Esophagus muscularis mucosa (tissue), 4 donors: Measurements from ENCODE around the gene AJM1. TPM values are rescaled to one million over a fixed set of nuclear protein-coding genes. Genes with fewer than 3 reads are reported as not detected.
"Not testable (repeated sequence)": the region's sequence is repeated elsewhere in the genome, so short reads cannot be mapped to it uniquely, and the experiment has no call there.

Experiments used
- DNase-seq: peaks from one replicate; pipeline ENCODE4 v3.0.0-alpha.2; 2017; ENCODE audit errors: extremely low spot score
- H3K27ac ChIP-seq, 4 donors: fragments of 200-600 bp; sonication (generic); replicated peaks in 1 of 4; 1 replicate in 3 of 4; 2 replicates in 1 of 4; pipeline ENCODE4 v1.5.1; 2016 to 2019; ENCODE audit warnings: mild to moderate bottlenecking in 1 of 4
- H3K27me3 ChIP-seq, 4 donors: fragments of 200-600 bp; sonication (generic); one replicate each; pipeline versions ENCODE4 v1.5.1 to v1.6.0; 2016 to 2019
- H3K36me3 ChIP-seq, 4 donors: fragments of 200-600 bp; sonication (generic); one replicate each; pipeline ENCODE4 v1.5.1; 2016 to 2019
- H3K4me1 ChIP-seq, 4 donors: fragments of 200-600 bp; sonication (generic); one replicate each; pipeline ENCODE4 v1.5.1; 2016 to 2019
- H3K4me3 ChIP-seq, 4 donors: fragments of 200-600 bp; sonication (generic); 1 replicate in 2 of 4; 2 replicates in 2 of 4; pipeline ENCODE4 v1.5.1; 2016 to 2019; ENCODE audit warnings: mild to moderate bottlenecking in 4 of 4, moderate library complexity in 1 of 4
- H3K9me3 ChIP-seq, 4 donors: fragments of 200-600 bp; sonication (generic); 1 replicate in 3 of 4; 2 replicates in 1 of 4; pipeline ENCODE4 v1.5.1; 2016 to 2019
- EP300 ChIP-seq: sonication (generic); formaldehyde crosslinking; IDR thresholded peaks from one replicate; pipeline ENCODE4 v1.6.1; 2017; ENCODE audit warnings: antibody characterized with exemption
- POLR2A ChIP-seq: fragments of 450-650 bp; IDR thresholded peaks from one replicate; pipeline ENCODE4 v1.6.1; 2017; ENCODE audit warnings: antibody characterized with exemption, moderate library complexity, mild to moderate bottlenecking, low read depth
- POLR2AphosphoS5 ChIP-seq, 2 donors: sonication (generic); formaldehyde crosslinking; IDR thresholded peaks; one replicate each; pipeline ENCODE4 v1.6.1; 2017; ENCODE audit warnings: antibody characterized with exemption in 2 of 2
- WGBS: methylation state at CpG from one replicate; pipeline ENCODE4 v1.1.5; 2018; 5-methylcytosine and 5-hydroxymethylcytosine counted together
- intact Hi-C: fragments of 100-400 bp; cut with DNase I; formaldehyde crosslinking; loops from one replicate; pipeline ENCODE4 v1.15.1; 2023
- total RNA-seq, 4 donors: library from RNA; depleted of rRNA; stranded (reverse); fragments of >200 nt; gene quantifications; one replicate each; pipeline versions ENCODE4 v1.1.0 to v1.2.1, GENCODE V29; 2016
- TF ChIP-seq, protein P1 (sequence below), 3 experiments: fragments of 200-600 bp in 2 of 3; fragments of 450-650 bp in 1 of 3; sonication (generic) in 2 of 3; IDR thresholded peaks; one replicate each; pipeline ENCODE4 v1.5.1; 2017 to 2019; ENCODE audit warnings: antibody characterized with exemption in 3 of 3, mild to moderate bottlenecking in 2 of 3, moderate library complexity in 1 of 3

Gene AJM1
- total RNA-seq, 4 donors from 2014 or later, result 3.3 to 14.0 (median 11.4) TPM

DNA sequence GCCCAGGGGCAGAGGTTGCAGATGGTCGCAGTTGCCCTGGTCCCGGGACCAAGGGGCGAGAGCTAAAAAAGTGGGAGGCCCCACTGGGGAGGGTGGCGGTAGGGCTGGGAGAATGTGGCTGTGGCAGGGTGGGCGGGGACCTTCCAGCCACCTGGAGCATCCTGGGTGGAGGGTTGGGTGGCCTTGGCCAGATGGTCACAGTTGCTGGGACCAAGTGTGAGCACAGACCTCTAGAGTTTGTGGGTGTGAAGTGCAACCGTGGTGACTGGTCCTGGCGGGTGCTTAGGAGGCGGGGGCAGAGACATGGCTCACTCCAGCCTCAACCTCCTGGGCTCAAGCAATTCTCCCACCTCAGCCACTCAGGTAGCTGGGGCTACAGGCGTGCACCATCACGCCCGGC lies 38.4 kb downstream of the AJM1 start:
- H3K9me3 ChIP-seq, result no peaks in the 10 kb centered on the region
- H3K36me3 ChIP-seq, result no peaks in the 10 kb centered on the region
- intact Hi-C loops, result no loop called here
- peaks cover 0 to 4% (median 0%) of the 10 kb centered on the region in 4 donors for H3K27me3 ChIP-seq
- H3K4me3 ChIP-seq, result no peak overlapping the region
- WGBS, result 78% methylated on average over 11 of the region's 11 CpGs
- TF ChIP-seq, protein P1, sequence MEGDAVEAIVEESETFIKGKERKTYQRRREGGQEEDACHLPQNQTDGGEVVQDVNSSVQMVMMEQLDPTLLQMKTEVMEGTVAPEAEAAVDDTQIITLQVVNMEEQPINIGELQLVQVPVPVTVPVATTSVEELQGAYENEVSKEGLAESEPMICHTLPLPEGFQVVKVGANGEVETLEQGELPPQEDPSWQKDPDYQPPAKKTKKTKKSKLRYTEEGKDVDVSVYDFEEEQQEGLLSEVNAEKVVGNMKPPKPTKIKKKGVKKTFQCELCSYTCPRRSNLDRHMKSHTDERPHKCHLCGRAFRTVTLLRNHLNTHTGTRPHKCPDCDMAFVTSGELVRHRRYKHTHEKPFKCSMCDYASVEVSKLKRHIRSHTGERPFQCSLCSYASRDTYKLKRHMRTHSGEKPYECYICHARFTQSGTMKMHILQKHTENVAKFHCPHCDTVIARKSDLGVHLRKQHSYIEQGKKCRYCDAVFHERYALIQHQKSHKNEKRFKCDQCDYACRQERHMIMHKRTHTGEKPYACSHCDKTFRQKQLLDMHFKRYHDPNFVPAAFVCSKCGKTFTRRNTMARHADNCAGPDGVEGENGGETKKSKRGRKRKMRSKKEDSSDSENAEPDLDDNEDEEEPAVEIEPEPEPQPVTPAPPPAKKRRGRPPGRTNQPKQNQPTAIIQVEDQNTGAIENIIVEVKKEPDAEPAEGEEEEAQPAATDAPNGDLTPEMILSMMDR (IDR thresholded peaks at IDR 0.05), result no peak
- H3K4me1 ChIP-seq, result peaks cover 16 to 26% (median 23%) of the 10 kb centered on the region in 4 donors
- no peak for DNase-seq
- H3K27ac ChIP-seq, result no peak overlapping the region

DNA sequence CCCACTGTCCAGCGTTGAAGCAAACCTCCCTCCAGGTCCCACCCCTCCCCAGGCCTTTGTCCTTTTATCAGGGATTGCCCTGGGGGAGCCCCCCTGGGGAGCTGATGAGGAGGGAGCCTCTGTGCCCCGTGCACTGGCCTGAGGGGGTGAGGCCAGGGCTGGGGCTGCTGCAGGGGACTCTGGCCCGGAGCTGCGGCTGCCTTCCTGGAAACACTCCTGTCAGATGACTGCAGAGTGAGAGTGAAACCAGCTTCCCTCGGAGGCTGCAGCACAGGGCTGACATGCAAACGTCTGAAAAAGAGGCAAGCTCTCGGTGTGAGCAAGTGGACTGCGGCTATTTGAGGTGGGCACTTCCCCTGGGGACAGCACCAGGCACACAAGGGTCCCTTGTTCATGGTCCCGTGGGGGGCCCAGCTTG lies 39.4 kb downstream of the AJM1 start:
- no peak for DNase-seq
- Histone ChIP-seq H3K4me1 (peaks cover 19 to 31% (median 27%) of the 10 kb centered on the region in 4 donors), H3K27ac (peak overlapping the region in 1 of 4 donors; percentile 22), H3K36me3 (no peaks in the 10 kb centered on the region), H3K9me3 (no peaks in the 10 kb centered on the region), H3K27me3 (peaks cover 0 to 4% (median 0%) of the 10 kb centered on the region in 4 donors), H3K4me3 (peak overlapping the region in 3 of 4 donors; percentile 23 to 27 (median 24))
- TF ChIP-seq EP300 (no peak), POLR2A (no peak), POLR2AphosphoS5 (IDR thresholded peaks at IDR 0.05) (no peak)
- TF ChIP-seq, protein P1 (IDR thresholded peaks at IDR 0.05), result no peak
- intact Hi-C loops, result no loop called here
- 43% methylated on average over 1 of the region's 9 CpGs for WGBS

DNA sequence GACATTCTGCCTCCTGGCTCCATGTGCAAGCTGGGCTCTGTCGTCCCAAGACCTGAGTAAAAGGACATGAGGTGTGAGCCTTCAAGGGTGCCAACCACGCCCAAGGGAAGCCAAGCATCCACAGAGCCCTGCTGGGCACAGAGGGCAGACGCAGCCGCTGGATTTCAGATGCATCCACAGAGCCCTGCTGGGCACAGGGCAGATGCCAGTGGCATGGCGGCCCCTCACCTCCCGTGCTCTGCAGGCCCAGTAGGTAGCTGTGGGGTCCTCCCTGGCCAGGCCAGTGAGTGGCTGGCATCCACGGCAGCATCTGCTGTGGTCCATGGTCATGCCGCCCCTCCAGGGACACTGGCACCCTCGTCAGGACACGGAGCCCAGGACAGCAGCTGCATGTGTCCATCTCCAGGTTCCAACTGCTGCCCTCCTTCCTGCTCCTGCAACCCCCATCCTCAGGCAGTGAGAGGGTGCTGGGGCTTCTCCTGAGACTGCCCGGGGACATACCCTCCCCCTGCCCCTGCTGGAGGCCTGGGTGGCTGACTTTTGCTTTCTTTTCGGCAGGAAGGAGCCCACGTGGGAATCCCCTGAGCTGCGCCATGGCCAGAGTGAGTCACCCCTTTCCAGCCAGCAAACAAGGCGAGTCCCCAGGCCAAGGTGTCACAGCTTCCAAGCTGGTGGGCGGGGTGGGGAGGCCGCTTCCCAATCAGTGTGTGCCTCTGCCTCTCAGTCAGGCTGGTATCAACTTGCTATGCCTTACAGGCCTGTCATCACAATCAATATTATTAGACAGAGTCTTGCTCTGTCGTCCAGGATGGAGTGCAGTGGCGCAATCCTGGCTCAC lies 40.0 kb downstream of the AJM1 start:
- Histone ChIP-seq H3K36me3 (no peaks in the 10 kb centered on the region), H3K9me3 (no peaks in the 10 kb centered on the region), H3K27ac (peak overlapping the region in 3 of 4 donors; percentile 30 to 35 (median 34)), H3K4me1 (peaks cover 24 to 37% (median 33%) of the 10 kb centered on the region in 4 donors), H3K4me3 (peak overlapping the region in 3 of 4 donors; percentile 23 to 27 (median 24)), H3K27me3 (peaks cover 0 to 4% (median 0%) of the 10 kb centered on the region in 4 donors)
- intact Hi-C loops, result no loop called here
- no peak for DNase-seq
- 62% methylated on average over 3 of the region's 19 CpGs for WGBS
- no peak for TF ChIP-seq EP300
- TF ChIP-seq, protein P1 (IDR thresholded peaks at IDR 0.05), result no peak
- no peak for TF ChIP-seq POLR2AphosphoS5 (IDR thresholded peaks at IDR 0.05)
- TF ChIP-seq POLR2A, result no peak

DNA sequence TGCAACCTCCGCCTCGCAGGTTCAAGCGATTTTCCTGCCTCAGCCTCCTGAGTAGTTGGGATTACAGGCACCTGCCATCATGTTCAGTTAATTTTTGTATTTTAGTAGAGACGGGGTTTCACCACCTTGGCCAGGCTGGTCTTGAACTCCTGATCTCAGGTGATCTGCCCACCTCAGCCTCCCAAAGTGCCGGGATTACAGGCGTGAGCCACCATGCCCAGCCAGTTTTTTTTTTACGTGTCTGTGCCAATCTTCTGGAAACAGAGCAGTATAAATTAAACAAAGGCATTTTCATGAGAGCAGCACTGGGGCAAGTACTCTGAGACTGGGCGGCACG lies 40.6 kb downstream of the AJM1 start:
- DNase-seq, H3K27me3 ChIP-seq, H3K9me3 ChIP-seq, H3K36me3 ChIP-seq, intact Hi-C loops, H3K4me3 ChIP-seq: not testable (repeated sequence)
- H3K4me1 ChIP-seq, result peaks cover 28 to 43% (median 39%) of the 10 kb centered on the region in 4 donors
- H3K27ac ChIP-seq, result peak overlapping the region in 2 of 4 donors; percentile 30 to 35
- WGBS, result 83% methylated on average over 9 of the region's 9 CpGs

DNA sequence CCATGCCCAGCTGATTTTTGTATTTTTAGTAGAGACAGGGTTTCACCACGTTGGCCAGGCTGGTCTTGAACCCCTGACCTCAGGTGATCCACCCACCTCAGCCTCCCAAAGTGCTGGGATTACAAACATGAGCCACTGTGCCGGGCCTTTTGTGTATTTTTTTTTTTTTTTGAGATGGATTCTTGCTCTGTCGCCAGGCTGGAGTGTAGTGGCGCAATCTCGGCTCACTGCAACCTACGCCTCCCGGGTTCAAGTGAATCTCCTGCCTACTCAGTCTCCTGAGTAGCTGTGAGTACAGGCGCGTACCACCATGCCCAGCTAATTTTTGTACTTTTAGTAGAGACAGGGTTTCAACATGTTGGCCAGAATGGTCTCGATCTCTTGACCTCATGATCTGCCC lies 41.4 kb downstream of the AJM1 start:
- H3K27ac ChIP-seq, H3K36me3 ChIP-seq, DNase-seq, intact Hi-C loops, H3K27me3 ChIP-seq, H3K9me3 ChIP-seq, H3K4me3 ChIP-seq: not testable (repeated sequence)
- peaks cover 30 to 44% (median 41%) of the 10 kb centered on the region in 4 donors for H3K4me1 ChIP-seq
- WGBS, result 91% methylated on average over 10 of the region's 10 CpGs
